CD14-positive monocyte (primary cell): ENCODE results near the gene SGSH. TPM values are rescaled to one million over a fixed set of nuclear protein-coding genes. Genes with fewer than 3 reads are reported as not detected.

Experiments
- DNase-seq, 3 donors: peaks; one replicate each; pipeline ENCODE4 v3.0.0-alpha.2; 2011 to 2022
- H2AFZ ChIP-seq: 2 replicates; pipeline ENCODE4 v1.6.0; 2012; ENCODE audit warnings: mild to moderate bottlenecking, low read depth, low read length, inconsistent platforms; ENCODE audit not compliant: insufficient read depth, poor library complexity, severe bottlenecking
- H3K27ac ChIP-seq, 2 donors: 1 replicate in 1 of 2; 2 replicates in 1 of 2; pipeline ENCODE4 v1.5.1; 2012 to 2013; ENCODE audit warnings: low read length in 2 of 2, control low read depth in 1 of 2, inconsistent platforms in 1 of 2, low read depth in 1 of 2, mild to moderate bottlenecking in 1 of 2
- H3K27me3 ChIP-seq, 2 donors: one replicate each; pipeline versions ENCODE4 v1.6.0 to v1.6.1; 2011 to 2013; ENCODE audit warnings: low read length in 2 of 2; ENCODE audit not compliant: control insufficient read depth in 2 of 2, insufficient read depth in 2 of 2
- H3K36me3 ChIP-seq, 2 donors: replicated peaks in 1 of 2; 1 replicate in 1 of 2; 2 replicates in 1 of 2; pipeline versions ENCODE4 v1.5.1 to v1.6.1; 2012 to 2013; ENCODE audit warnings: low read length in 2 of 2, control low read depth in 1 of 2, inconsistent platforms in 1 of 2, mild to moderate bottlenecking in 1 of 2; ENCODE audit not compliant: insufficient read depth in 2 of 2, control insufficient read depth in 1 of 2
- H3K4me1 ChIP-seq, 2 donors: 1 replicate in 1 of 2; 2 replicates in 1 of 2; pipeline versions ENCODE4 v1.5.1 to v1.6.1; 2012 to 2013; ENCODE audit warnings: low read length in 2 of 2, control low read depth in 1 of 2, inconsistent platforms in 1 of 2, mild to moderate bottlenecking in 1 of 2, moderate library complexity in 1 of 2; ENCODE audit not compliant: insufficient read depth in 2 of 2, control insufficient read depth in 1 of 2
- H3K4me2 ChIP-seq: replicated peaks from 2 replicates; pipeline ENCODE3; 2012; ENCODE audit warnings: low read length, moderate library complexity, mild to moderate bottlenecking; ENCODE audit not compliant: poor library complexity, severe bottlenecking; ENCODE audit errors: extremely low read depth
- H3K4me3 ChIP-seq, 3 experiments: fragments of 200-600 bp in 1 of 3; sonication (generic) in 1 of 3; replicated peaks in 1 of 3; 1 replicate in 2 of 3; 2 replicates in 1 of 3; pipeline ENCODE4 v1.5.1; 2011 to 2013; ENCODE audit warnings: low read length in 3 of 3, mild to moderate bottlenecking in 3 of 3, control low read depth in 2 of 3, low read depth in 2 of 3, inconsistent platforms in 1 of 3, moderate library complexity in 1 of 3
- H3K79me2 ChIP-seq: 2 replicates; pipeline ENCODE4 v1.6.0; 2012; ENCODE audit warnings: mild to moderate bottlenecking, control low read depth, inconsistent platforms, low read length, moderate library complexity; ENCODE audit not compliant: insufficient read depth
- H3K9ac ChIP-seq: 2 replicates; pipeline ENCODE4 v1.6.0; 2017; ENCODE audit warnings: low read length, mild to moderate bottlenecking; ENCODE audit not compliant: insufficient read depth, poor library complexity, severe bottlenecking
- H3K9me3 ChIP-seq, 2 donors: replicated peaks in 1 of 2; 1 replicate in 1 of 2; 2 replicates in 1 of 2; pipeline versions ENCODE4 v1.5.1 to v1.6.1; 2012 to 2013; ENCODE audit warnings: low read length in 2 of 2, control low read depth in 1 of 2; ENCODE audit not compliant: control insufficient read depth in 1 of 2, insufficient read depth in 1 of 2
- H4K20me1 ChIP-seq: 2 replicates; pipeline ENCODE4 v1.6.0; 2012; ENCODE audit warnings: mild to moderate bottlenecking, low read length, control low read depth, moderate library complexity; ENCODE audit not compliant: insufficient read depth
- H3K27ac Mint-ChIP-seq, 7 donors: one replicate each; pipeline ENCODE4 v1.8.0; 2020; ENCODE audit warnings: mild to moderate bottlenecking in 7 of 7, mixed read lengths in 7 of 7, moderate library complexity in 6 of 7, inconsistent platforms in 2 of 7
- H3K27me3 Mint-ChIP-seq, 3 donors: one replicate each; pipeline ENCODE4 v1.8.0; 2021 to 2022; ENCODE audit warnings: low read depth in 3 of 3, mild to moderate bottlenecking in 3 of 3, mixed read lengths in 3 of 3, moderate library complexity in 3 of 3, inconsistent platforms in 1 of 3
- H3K36me3 Mint-ChIP-seq, 2 donors: one replicate each; pipeline ENCODE4 v1.8.0; 2020; ENCODE audit warnings: mixed read lengths in 2 of 2, inconsistent platforms in 1 of 2, mild to moderate bottlenecking in 1 of 2
- H3K4me1 Mint-ChIP-seq: one replicate; pipeline ENCODE4 v1.8.0; 2020; ENCODE audit warnings: mild to moderate bottlenecking, mixed read lengths
- H3K4me3 Mint-ChIP-seq, 2 donors: one replicate each; pipeline ENCODE4 v1.8.0; 2020; ENCODE audit warnings: mild to moderate bottlenecking in 2 of 2, mixed read lengths in 2 of 2, moderate library complexity in 1 of 2
- H3K9me3 Mint-ChIP-seq, 7 donors: one replicate each; pipeline ENCODE4 v1.8.0; 2020 to 2022; ENCODE audit warnings: mixed read lengths in 7 of 7, mild to moderate bottlenecking in 6 of 7, moderate library complexity in 6 of 7, inconsistent platforms in 2 of 7
- CTCF ChIP-seq: fragments of 200-600 bp; IDR thresholded peaks from one replicate; pipeline ENCODE4 v1.8.0; 2022; ENCODE audit warnings: antibody characterized with exemption, mild to moderate bottlenecking
- WGBS: methylation state at CpG from one replicate; pipeline ENCODE4 v1.1.5; 2013; ENCODE audit warnings: missing lambda C conversion rate; ENCODE audit not compliant: insufficient coverage; 5-methylcytosine and 5-hydroxymethylcytosine counted together
- intact Hi-C, 2 donors: fragments of 100-400 bp; cut with micrococcal nuclease; formaldehyde crosslinking; loops; one replicate each; pipeline versions ENCODE4 v1.15.0 to v1.15.1; 2023
- polyA plus RNA-seq, 3 donors: library from polyadenylated mRNA; depleted of rRNA in 1 of 3; unstranded in 2 of 3; stranded (reverse) in 1 of 3; fragments of 300-500 nt in 2 of 3; fragments of >200 nt in 1 of 3; fragmentation: Illumina TruSeq in 2 of 3; gene quantifications; 1 replicate in 2 of 3; 2 replicates in 1 of 3; pipeline ENCODE4 v1.2.3, GENCODE V29; 2012 to 2021

The SGSH gene
- polyA plus RNA-seq, 3 donors: 21.1 to 193 (median 31.3) TPM

GRCh38 chr17:80160536-80160935 lies 59.6 kb downstream of the SGSH start:
- intact Hi-C loops: no loop called here
- Mint-ChIP-seq H3K36me3 (peaks cover 0 to 2% of the 10 kb centered on the region in 2 donors), H3K4me3 (no peak overlapping the region), H3K27me3 (peaks cover 7 to 22% (median 16%) of the 10 kb centered on the region in 3 donors), H3K9me3 (peaks cover 8 to 17% (median 14%) of the 10 kb centered on the region in 7 donors), H3K4me1 (no peaks in the 10 kb centered on the region), H3K27ac (no peak overlapping the region)
- Histone ChIP-seq H3K9me3 (peaks cover 12 to 13% of the 10 kb centered on the region in 2 donors), H3K9ac (no peak overlapping the region), H3K4me2 (no peak overlapping the region), H3K4me3 (no peak overlapping the region), H4K20me1 (no peaks in the 10 kb centered on the region), H3K27ac (no peak overlapping the region), H3K79me2 (no peaks in the 10 kb centered on the region), H3K27me3 (no peaks in the 10 kb centered on the region), H3K4me1 (no peaks in the 10 kb centered on the region), H3K36me3 (no peaks in the 10 kb centered on the region), H2AFZ (no peak overlapping the region)
- no peak for TF ChIP-seq CTCF
- WGBS: 40% methylated on average over 3 of the region's 3 CpGs
- no peak for DNase-seq

Other genes starting within 250 kb of the SGSH start
- gene TBC1D16, start 184.5 kb downstream of the SGSH start, polyA plus RNA-seq: under 1 TPM; 0.11 to 0.53 (median 0.27) TPM
- gene CCDC40, start 183.7 kb downstream of the SGSH start, polyA plus RNA-seq: under 1 TPM in 2 of 3 donors, not detected in 1; 0.21 to 0.27 TPM
- gene GAA, start 118.8 kb downstream of the SGSH start, polyA plus RNA-seq: 100 to 1,000 TPM; 116 to 140 (median 120) TPM
- 100 to 1,000 TPM; 101 to 180 (median 106) TPM for gene EIF4A3, start 73.2 kb downstream of the SGSH start, polyA plus RNA-seq
- under 1 TPM; 0.11 to 0.27 (median 0.16) TPM for gene CARD14, start 50.3 kb downstream of the SGSH start, polyA plus RNA-seq
- gene SLC26A11, start 94 bp upstream of the SGSH start, polyA plus RNA-seq: 10 to 100 TPM in 1 of 3 donors, 1 to 10 TPM in 2; 1.8 to 29.7 (median 2.6) TPM
- gene RNF213, start 40.5 kb upstream of the SGSH start, polyA plus RNA-seq: 100 to 1,000 TPM in 1 of 3 donors, 10 to 100 TPM in 2; 10.3 to 196 (median 18.1) TPM
- 10 to 100 TPM; 10.4 to 15.7 (median 13.3) TPM for gene ENDOV, start 194.8 kb upstream of the SGSH start, polyA plus RNA-seq